Endodermal cell (in vitro differentiated cells): ENCODE measurements around the gene NR2C2AP. TPM values are rescaled to one million over a fixed set of nuclear protein-coding genes. Genes with fewer than 3 reads are reported as not detected.

Source experiments
- DNase-seq: peaks from one replicate; pipeline ENCODE4 v3.0.0-alpha.2; 2017
- H3K27ac ChIP-seq: 2 replicates; pipeline ENCODE4 v1.5.1; 2013; ENCODE audit warnings: mild to moderate bottlenecking, low read depth, low read length, moderate library complexity
- H3K27me3 ChIP-seq: 2 replicates; pipeline ENCODE4 v1.6.1; 2013; ENCODE audit warnings: mild to moderate bottlenecking, low read length, moderate library complexity; ENCODE audit not compliant: insufficient read depth, control insufficient read depth, poor library complexity, severe bottlenecking
- H3K36me3 ChIP-seq: 2 replicates; pipeline ENCODE4 v1.7.0; 2013; ENCODE audit warnings: mild to moderate bottlenecking, low read length, moderate library complexity; ENCODE audit not compliant: control insufficient read depth, insufficient read depth
- H3K4me1 ChIP-seq: one replicate; pipeline ENCODE4 v1.7.0; 2013; ENCODE audit warnings: low read length; ENCODE audit not compliant: control insufficient read depth, insufficient read depth
- H3K4me3 ChIP-seq: 2 replicates; pipeline ENCODE4 v1.5.1; 2013; ENCODE audit warnings: mild to moderate bottlenecking, low read length, moderate library complexity
- H3K9ac ChIP-seq: 2 replicates; pipeline ENCODE4 v1.6.1; 2013; ENCODE audit warnings: mild to moderate bottlenecking, low read length, moderate library complexity; ENCODE audit not compliant: poor library complexity, severe bottlenecking; ENCODE audit errors: extremely low read depth
- H3K9me3 ChIP-seq: 2 replicates; pipeline ENCODE4 v1.6.1; 2013; ENCODE audit warnings: mild to moderate bottlenecking, low read length, moderate library complexity; ENCODE audit not compliant: control insufficient read depth
- H3K27ac Mint-ChIP-seq: 2 replicates; pipeline ENCODE4 v1.8.0; 2020; ENCODE audit warnings: mixed read lengths
- H3K27me3 Mint-ChIP-seq: 2 replicates; pipeline ENCODE4 v1.8.0; 2021; ENCODE audit warnings: mild to moderate bottlenecking, mixed read lengths; ENCODE audit not compliant: insufficient read depth
- H3K36me3 Mint-ChIP-seq: 2 replicates; pipeline ENCODE4 v1.8.0; 2020; ENCODE audit warnings: low read depth, mixed read lengths
- H3K4me1 Mint-ChIP-seq: 2 replicates; pipeline ENCODE4 v1.8.0; 2020; ENCODE audit warnings: mixed read lengths
- H3K4me3 Mint-ChIP-seq: 2 replicates; pipeline ENCODE4 v1.8.0; 2020; ENCODE audit warnings: mild to moderate bottlenecking, moderate library complexity, mixed read lengths
- H3K9me3 Mint-ChIP-seq: 2 replicates; pipeline ENCODE4 v1.8.0; 2020; ENCODE audit warnings: mild to moderate bottlenecking, mixed read lengths
- CTCF ChIP-seq: fragments of 200-600 bp; sonication (generic); conservative IDR thresholded peaks from 2 replicates; pipeline ENCODE4 v1.5.0; 2021; ENCODE audit warnings: antibody characterized with exemption, mild to moderate bottlenecking
- WGBS, 2 experiments: methylation state at CpG; one replicate each; pipeline versions ENCODE4 v1.1.5 to v1.1.7; 2013; ENCODE audit warnings: missing lambda C conversion rate in 2 of 2, mixed read lengths in 1 of 2; ENCODE audit not compliant: insufficient coverage in 1 of 2, insufficient read length in 1 of 2; 5-methylcytosine and 5-hydroxymethylcytosine counted together
- total RNA-seq, 2 donors: library from RNA; stranded (reverse); fragmentation: NEBNext Ultra II Directional in 1 of 2; extraction: Animal tissue kit (Norgen Biotek cat#: 25700) in 1 of 2; gene quantifications; 2 replicates in 1 of 2; 3 replicates in 1 of 2; pipeline ENCODE4 v1.2.1, GENCODE V29; 2021

Gene NR2C2AP
- total RNA-seq, 2 donors from 2014 or later = 14.7 to 17.2 TPM

- Mint-ChIP-seq H3K9me3 (no peaks in the 10 kb centered on the region), H3K4me1 (peaks cover 4% of the 10 kb centered on the region), H3K36me3 (no peaks in the 10 kb centered on the region), H3K27me3 (peaks cover 63% of the 10 kb centered on the region), H3K27ac (no peak overlapping the region), H3K4me3 (peak overlapping the region; percentile 37)
- no peak for DNase-seq
- H3K9ac ChIP-seq = no peak overlapping the region
- peaks cover 30% of the 10 kb centered on the region for H3K27me3 ChIP-seq
- WGBS, 2 experiments = 73 to 89% methylated on average over 2 to 9 of the region's 9 CpGs
- H3K36me3 ChIP-seq = no peaks in the 10 kb centered on the region
- no peak overlapping the region for H3K27ac ChIP-seq
- no peaks in the 10 kb centered on the region for H3K4me1 ChIP-seq
- no peak for TF ChIP-seq CTCF
- H3K4me3 ChIP-seq = no peak overlapping the region
- H3K9me3 ChIP-seq = no peaks in the 10 kb centered on the region
Measured at GRCh38 chr19:19169236-19170052, 33.8 kb downstream of the NR2C2AP start.

GRCh38 chr19:19167612-19168011 lies 35.6 kb downstream of the NR2C2AP start:
- H3K4me1 Mint-ChIP-seq = peaks cover 4% of the 10 kb centered on the region
- Histone ChIP-seq H3K27ac (no peak overlapping the region), H3K4me3 (no peak overlapping the region), H3K9me3 (no peaks in the 10 kb centered on the region), H3K9ac (no peak overlapping the region), H3K27me3 (peaks cover 30% of the 10 kb centered on the region), H3K36me3 (no peaks in the 10 kb centered on the region), H3K4me1 (no peaks in the 10 kb centered on the region)
- TF ChIP-seq CTCF = no peak
- H3K27me3 Mint-ChIP-seq = peaks cover 57% of the 10 kb centered on the region
- H3K9me3 Mint-ChIP-seq = no peaks in the 10 kb centered on the region
- H3K4me3 Mint-ChIP-seq = no peak overlapping the region
- no peak overlapping the region for H3K27ac Mint-ChIP-seq
- DNase-seq = no peak
- WGBS, 2 experiments = 79 to 89% methylated on average over 3 of the region's 3 CpGs
- H3K36me3 Mint-ChIP-seq = no peaks in the 10 kb centered on the region

GRCh38 chr19:19165396-19165795 lies 37.8 kb downstream of the NR2C2AP start:
- Histone ChIP-seq H3K4me1 (no peaks in the 10 kb centered on the region), H3K27me3 (peaks cover 19% of the 10 kb centered on the region), H3K9me3 (no peaks in the 10 kb centered on the region), H3K27ac (no peak overlapping the region), H3K36me3 (no peaks in the 10 kb centered on the region), H3K9ac (no peak overlapping the region), H3K4me3 (no peak overlapping the region)
- no peak for DNase-seq
- Mint-ChIP-seq H3K4me1 (peaks cover 4% of the 10 kb centered on the region), H3K27ac (no peak overlapping the region), H3K36me3 (no peaks in the 10 kb centered on the region), H3K9me3 (no peaks in the 10 kb centered on the region), H3K27me3 (peaks cover 41% of the 10 kb centered on the region), H3K4me3 (no peak overlapping the region)
- no peak for TF ChIP-seq CTCF
- 96% methylated on average over 1 of the region's 1 CpG; no CpG with 5 or more reads in 1 of the 2 experiments for whole genome bisulfite sequencing, 2 experiments
